ENCODE measurements around the gene NAV2.

NAV2 gene

DNA sequence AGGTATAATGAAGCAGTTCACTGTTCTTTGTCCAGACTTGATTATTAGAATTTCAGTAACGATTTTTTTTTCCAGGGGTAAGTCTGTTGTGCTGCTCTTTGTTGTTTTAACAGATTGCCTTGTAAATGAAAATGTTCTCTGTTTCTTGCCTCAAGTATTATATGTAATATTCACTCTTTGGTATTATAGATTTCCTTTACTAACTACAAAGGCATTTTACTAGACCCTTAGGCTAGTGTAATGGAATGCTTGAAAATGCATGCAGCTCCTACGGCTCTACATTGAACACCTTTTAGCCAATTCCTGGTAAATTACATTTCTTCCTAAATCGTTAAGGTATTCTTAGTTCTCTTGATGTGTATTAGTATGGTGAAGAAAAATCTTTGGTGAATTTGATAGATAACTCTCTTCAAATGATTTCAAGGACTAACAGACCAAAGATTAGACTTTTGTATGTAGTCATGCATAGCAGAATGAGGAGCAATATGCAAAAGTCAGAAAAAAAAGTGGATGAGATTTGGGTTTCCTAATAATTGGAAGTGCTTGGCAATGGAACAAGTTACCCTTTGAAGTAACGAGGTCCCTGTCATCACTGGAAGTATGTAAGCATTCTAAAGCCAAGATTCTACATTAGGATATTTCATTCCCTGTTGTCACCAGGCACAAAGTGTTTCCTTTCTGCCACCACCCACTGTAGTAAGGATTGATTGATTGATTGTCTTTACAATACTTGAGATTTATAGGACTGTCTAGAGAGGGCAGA, 334.6 kb downstream of the NAV2 start:
- H3K4me3 ChIP-seq (ENCODE audit: low read depth, low read length) = no peak overlapping the region
- in situ Hi-C loops (cut with HindIII; ENCODE audit: low sequenced_read_pairs) = no loop called here
- TF ChIP-seq, protein P1, sequence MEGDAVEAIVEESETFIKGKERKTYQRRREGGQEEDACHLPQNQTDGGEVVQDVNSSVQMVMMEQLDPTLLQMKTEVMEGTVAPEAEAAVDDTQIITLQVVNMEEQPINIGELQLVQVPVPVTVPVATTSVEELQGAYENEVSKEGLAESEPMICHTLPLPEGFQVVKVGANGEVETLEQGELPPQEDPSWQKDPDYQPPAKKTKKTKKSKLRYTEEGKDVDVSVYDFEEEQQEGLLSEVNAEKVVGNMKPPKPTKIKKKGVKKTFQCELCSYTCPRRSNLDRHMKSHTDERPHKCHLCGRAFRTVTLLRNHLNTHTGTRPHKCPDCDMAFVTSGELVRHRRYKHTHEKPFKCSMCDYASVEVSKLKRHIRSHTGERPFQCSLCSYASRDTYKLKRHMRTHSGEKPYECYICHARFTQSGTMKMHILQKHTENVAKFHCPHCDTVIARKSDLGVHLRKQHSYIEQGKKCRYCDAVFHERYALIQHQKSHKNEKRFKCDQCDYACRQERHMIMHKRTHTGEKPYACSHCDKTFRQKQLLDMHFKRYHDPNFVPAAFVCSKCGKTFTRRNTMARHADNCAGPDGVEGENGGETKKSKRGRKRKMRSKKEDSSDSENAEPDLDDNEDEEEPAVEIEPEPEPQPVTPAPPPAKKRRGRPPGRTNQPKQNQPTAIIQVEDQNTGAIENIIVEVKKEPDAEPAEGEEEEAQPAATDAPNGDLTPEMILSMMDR (IDR thresholded peaks at IDR 0.05; ENCODE audit: low read depth, low read length, missing control alignments) = no peak
- DNase-seq (ENCODE audit: low read depth) = no peak

DNA sequence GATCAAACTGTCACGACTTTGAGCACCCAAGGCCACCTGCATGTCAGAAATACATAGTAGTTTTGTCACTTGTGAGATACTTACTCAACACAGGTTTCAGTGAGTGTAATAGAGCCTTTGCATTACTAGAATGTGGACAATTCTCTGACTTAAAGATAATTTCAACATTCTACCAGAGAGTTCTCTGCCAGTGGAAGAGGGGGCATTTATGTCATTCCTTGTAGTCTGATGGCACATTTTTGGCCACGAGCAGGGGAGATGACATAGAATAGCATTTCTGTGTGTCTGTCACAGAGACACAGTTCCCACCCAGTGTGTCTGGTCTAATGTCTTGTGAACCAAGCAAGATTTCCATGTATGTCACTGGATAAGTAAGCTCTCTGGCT, 335.1 kb downstream of the NAV2 start:
- no peak overlapping the region for H3K4me3 ChIP-seq (ENCODE audit: low read depth, low read length)
- TF ChIP-seq, protein P1 (IDR thresholded peaks at IDR 0.05; ENCODE audit: low read depth, low read length, missing control alignments) = no peak
- no peak for DNase-seq (ENCODE audit: low read depth)
- in situ Hi-C loops (cut with HindIII; ENCODE audit: low sequenced_read_pairs) = no loop called here

DNA sequence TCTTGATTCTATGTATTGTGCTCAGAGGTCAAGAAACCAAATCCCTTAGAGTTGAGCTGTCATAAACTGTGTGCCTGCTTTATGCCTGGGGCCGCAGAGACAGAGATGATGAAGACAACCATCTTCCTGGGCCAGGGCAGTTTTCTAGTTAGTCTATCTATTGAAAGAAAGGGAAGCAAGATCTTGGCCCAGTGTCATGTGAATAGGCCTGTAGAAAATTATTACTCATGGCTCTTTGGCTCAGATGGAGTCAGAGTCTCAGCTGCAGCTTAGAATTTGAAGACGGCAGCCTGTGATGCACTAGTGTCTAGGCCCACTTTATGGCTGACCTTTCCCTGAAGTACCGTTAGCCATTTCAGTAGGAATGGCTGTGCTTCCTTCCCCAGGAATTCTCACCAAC, 335.6 kb downstream of the NAV2 start:
- H3K4me3 ChIP-seq (ENCODE audit: low read depth, low read length) = no peak overlapping the region
- in situ Hi-C loops (cut with HindIII; ENCODE audit: low sequenced_read_pairs) = no loop called here
- DNase-seq (ENCODE audit: low read depth) = no peak
- TF ChIP-seq, protein P1 (IDR thresholded peaks at IDR 0.05; ENCODE audit: low read depth, low read length, missing control alignments) = no peak

DNA sequence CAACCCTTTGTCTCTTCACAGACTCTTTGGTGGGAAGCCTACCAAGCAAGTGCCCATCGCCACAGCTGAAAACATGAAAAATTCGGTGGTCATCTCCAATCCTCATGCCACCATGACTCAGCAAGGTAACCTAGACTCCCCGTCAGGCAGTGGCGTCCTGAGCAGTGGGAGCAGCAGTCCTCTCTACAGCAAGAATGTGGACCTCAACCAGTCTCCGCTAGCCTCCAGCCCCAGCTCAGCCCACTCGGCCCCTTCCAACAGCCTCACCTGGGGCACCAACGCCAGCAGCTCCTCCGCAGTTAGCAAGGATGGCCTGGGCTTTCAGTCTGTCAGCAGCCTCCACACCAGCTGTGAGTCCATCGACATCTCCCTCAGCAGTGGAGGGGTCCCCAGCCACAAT, 336.1 kb downstream of the NAV2 start:
- in situ Hi-C loops (cut with HindIII; ENCODE audit: low sequenced_read_pairs) = no loop called here
- TF ChIP-seq, protein P1 (IDR thresholded peaks at IDR 0.05; ENCODE audit: low read depth, low read length, missing control alignments) = no peak
- no peak overlapping the region for H3K4me3 ChIP-seq (ENCODE audit: low read depth, low read length)
- DNase-seq (ENCODE audit: low read depth) = no peak

DNA sequence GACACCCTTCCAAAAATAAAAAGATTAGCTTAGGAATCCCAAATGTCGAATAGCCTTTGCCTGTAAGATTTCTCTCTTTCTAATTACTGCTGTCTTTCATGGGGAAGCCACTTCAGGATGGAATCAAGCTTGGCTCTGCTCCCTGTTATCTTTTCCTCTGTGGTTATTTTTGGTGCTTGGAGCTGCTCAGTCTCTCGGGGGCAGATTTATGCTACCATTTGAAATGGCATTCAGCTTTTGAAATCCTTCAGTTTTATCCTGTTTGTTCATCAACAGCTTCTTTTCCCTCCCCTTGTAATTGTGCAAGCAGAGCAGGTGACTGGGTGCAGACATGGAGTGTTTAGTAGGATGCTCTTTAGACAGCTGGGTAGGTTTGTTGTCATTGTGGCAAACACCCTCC, 336.6 kb downstream of the NAV2 start:
- TF ChIP-seq, protein P1 (IDR thresholded peaks at IDR 0.05; ENCODE audit: low read depth, low read length, missing control alignments) = no peak
- in situ Hi-C loops (cut with HindIII; ENCODE audit: low sequenced_read_pairs) = no loop called here
- no peak for DNase-seq (ENCODE audit: low read depth)
- H3K4me3 ChIP-seq (ENCODE audit: low read depth, low read length) = no peak overlapping the region

DNA sequence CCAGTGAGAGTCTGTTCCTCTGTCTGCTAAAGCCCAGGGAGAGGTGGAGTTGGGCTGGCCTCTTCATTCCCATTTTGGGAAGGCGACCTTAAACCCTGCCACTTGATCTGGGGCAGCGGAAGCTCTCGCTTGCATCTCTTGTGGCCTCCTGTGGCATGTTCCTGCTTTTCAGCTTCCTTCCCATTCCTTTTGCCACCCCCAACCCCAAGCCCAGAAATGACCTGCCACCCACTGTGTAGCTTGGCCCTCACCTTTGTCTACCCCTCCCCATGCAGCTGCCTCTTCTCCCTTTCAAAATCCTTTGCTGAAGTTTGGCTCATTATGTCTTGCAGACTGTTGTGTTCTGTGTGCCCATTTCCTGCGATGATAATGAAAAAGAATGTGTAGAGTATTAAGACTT, 337.4 kb downstream of the NAV2 start:
- no peak overlapping the region for H3K4me3 ChIP-seq (ENCODE audit: low read depth, low read length)
- no peak for DNase-seq (ENCODE audit: low read depth)
- TF ChIP-seq, protein P1 (IDR thresholded peaks at IDR 0.05; ENCODE audit: low read depth, low read length, missing control alignments) = no peak
- in situ Hi-C loops (cut with HindIII; ENCODE audit: low sequenced_read_pairs) = no loop called here

Measured in astrocyte of the cerebellum (primary cell).